Fibroblast of mammary gland (primary cell): Measurements from ENCODE around the gene OR2G6.
"Not testable (repeated sequence)": the region's sequence is repeated elsewhere in the genome, so short reads cannot be mapped to it uniquely, and the experiment has no call there.

Experiments used
- DNase-seq: peaks from one replicate; pipeline ENCODE4 v3.0.0-alpha.2; 2010; ENCODE audit warnings: low read depth
- H3K4me3 ChIP-seq: 2 replicates; pipeline ENCODE4 v1.5.1; 2011; ENCODE audit warnings: low read depth, mild to moderate bottlenecking, low read length, moderate library complexity; ENCODE audit not compliant: control insufficient read depth
- CTCF ChIP-seq: conservative IDR thresholded peaks from 2 replicates; pipeline ENCODE4 v1.5.1; 2011; ENCODE audit warnings: low read depth, low read length, inconsistent platforms; ENCODE audit not compliant: control insufficient read depth, insufficient read depth

OR2G6 gene

GRCh38 chr1:248565530-248566373 is 57.9 kb downstream of the OR2G6 start:
- H3K4me3 ChIP-seq, DNase-seq: not testable (repeated sequence)

DNA sequence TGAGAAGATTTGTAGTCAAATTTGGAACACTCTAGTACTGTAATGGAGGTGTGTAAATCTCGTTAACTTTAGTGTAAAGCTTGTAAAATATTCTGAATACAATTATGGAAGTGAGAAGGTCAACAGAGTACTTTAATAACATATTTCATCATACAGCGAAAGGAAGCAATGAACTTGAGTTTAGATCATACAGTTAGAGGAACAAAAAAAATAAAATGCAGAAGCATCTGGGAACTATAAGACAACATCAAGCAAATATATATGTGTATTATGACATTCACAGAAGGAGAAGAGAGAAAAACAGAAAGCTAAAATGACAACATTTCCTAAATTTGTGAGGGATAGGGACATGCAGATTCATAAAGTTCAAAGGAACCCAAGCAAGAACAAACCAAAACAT is 61.2 kb downstream of the OR2G6 start:
- not testable (repeated sequence) for DNase-seq

GRCh38 chr1:248570811-248571210 is 62.9 kb downstream of the OR2G6 start:
- not testable (repeated sequence) for DNase-seq, H3K4me3 ChIP-seq

More for the DNA sequence above, 61.2 kb downstream of the OR2G6 start:
- H3K4me3 ChIP-seq, result not testable (repeated sequence)

- not testable (repeated sequence) for DNase-seq, H3K4me3 ChIP-seq
Measured at GRCh38 chr1:248572049-248572448, 64.2 kb downstream of the OR2G6 start.

- not testable (repeated sequence) for DNase-seq
Measured at GRCh38 chr1:248573856-248574255, 66.0 kb downstream of the OR2G6 start.

DNA sequence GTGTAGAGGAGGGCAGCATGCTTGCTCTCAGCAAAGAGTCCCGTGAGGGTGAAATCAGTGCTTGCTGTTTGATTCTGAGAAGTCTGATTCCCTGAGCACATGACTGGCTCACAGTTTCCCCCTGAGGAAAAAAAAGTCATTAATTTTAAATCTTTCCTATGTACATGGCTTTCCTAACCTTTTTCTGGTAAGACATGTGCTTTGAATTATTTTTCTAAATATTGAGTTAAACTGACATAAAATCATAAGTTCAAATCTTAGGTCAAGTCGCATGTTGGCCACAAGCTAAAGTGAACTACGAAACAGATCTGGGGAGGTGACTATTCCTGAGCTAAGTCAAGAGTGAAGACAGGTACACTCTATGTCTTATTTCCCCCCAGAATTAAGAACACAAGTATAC is 66.8 kb downstream of the OR2G6 start, which contains the start of gene OR2T34:
TSS of gene OR2T34 (minus strand) at position 101 of the 400 bp plus-strand sequence. CDS start at position 101, 0 bp downstream.
- not testable (repeated sequence) for H3K4me3 ChIP-seq, DNase-seq

More at GRCh38 chr1:248573856-248574255, 66.0 kb downstream of the OR2G6 start:
- H3K4me3 ChIP-seq, result not testable (repeated sequence)

DNA sequence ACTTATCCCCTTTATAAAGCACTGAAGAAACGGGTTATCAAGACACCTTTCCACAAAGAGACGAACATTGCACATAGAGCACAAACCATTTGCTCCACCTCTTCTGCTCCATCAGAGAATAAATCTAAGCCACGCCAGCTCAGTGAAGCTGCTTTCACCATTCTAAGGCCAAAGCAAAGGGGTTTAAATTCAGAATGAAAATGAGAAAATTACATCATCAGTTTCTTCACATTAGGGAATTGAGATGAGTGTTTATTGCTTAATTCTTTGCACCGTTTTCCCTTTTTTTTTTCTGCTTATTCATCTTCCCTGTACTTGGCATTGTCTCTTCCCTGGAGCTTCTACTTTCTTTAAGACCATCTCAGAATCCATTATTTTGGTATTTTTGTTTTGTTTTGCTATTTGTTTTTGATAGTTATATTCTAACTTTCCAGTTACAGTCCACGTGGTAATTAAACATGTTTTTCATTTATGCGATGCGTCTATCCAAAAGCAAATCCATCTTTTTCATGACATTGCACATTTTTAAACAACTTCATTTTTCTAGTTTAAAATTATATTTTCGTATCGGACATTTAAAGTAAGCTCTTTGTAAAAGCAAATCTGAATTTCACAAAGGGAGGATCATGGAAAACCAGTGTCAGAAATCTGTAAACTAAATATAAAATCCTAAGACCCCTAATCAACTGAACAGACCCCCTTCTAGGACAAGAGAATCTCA is 68.5 kb downstream of the OR2G6 start:
- TF ChIP-seq CTCF, result no peak
- no peak for DNase-seq
- H3K4me3 ChIP-seq, result no peak overlapping the region
